Urinary bladder (tissue), 4 donors: ENCODE measurements around the gene TMEM259. TPM values are rescaled to one million over a fixed set of nuclear protein-coding genes. Genes with fewer than 3 reads are reported as not detected.

ENCODE experiments used
- DNase-seq: peaks from one replicate; pipeline ENCODE4 v3.0.0-alpha.2; 2015; ENCODE audit errors: extremely low spot score
- H3K27ac ChIP-seq: one replicate; pipeline ENCODE4 v1.5.1; 2013; ENCODE audit warnings: low read depth, mild to moderate bottlenecking, moderate library complexity
- H3K36me3 ChIP-seq: one replicate; pipeline ENCODE4 v1.6.1; 2013; ENCODE audit warnings: mild to moderate bottlenecking, moderate library complexity; ENCODE audit not compliant: insufficient read depth
- H3K4me1 ChIP-seq: one replicate; pipeline ENCODE4 v1.6.1; 2013; ENCODE audit warnings: mild to moderate bottlenecking, moderate library complexity; ENCODE audit not compliant: insufficient read depth
- H3K4me3 ChIP-seq: one replicate; pipeline ENCODE4 v1.5.1; 2013; ENCODE audit warnings: low read depth, low read length
- WGBS: extraction: QIAGEN DNeasy Blood & Tissue Kit; methylation state at CpG from one replicate; pipeline ENCODE4 v1.1.7; 2013; 5-methylcytosine and 5-hydroxymethylcytosine counted together
- polyA plus RNA-seq: library from polyadenylated mRNA; stranded (reverse); fragments of 200-250 nt; gene quantifications from one replicate; pipeline ENCODE4 v1.2.3, GENCODE V29; 2013
- small RNA-seq: library from RNA; depleted of rRNA; stranded (forward); fragments of <200 nt; gene quantifications from one replicate; pipeline ENCODE3, GENCODE V24; 2014
- total RNA-seq: library from RNA; depleted of rRNA; stranded (reverse); fragments of >200 nt; gene quantifications from one replicate; pipeline ENCODE4 v1.2.3, GENCODE V29; 2014
- donor health status: healthy with polysubstance abuse.
- donor health status: healthy.

TMEM259 gene
- total and polyA plus RNA-seq, 2 donors = 34.5 to 159 TPM

DNA sequence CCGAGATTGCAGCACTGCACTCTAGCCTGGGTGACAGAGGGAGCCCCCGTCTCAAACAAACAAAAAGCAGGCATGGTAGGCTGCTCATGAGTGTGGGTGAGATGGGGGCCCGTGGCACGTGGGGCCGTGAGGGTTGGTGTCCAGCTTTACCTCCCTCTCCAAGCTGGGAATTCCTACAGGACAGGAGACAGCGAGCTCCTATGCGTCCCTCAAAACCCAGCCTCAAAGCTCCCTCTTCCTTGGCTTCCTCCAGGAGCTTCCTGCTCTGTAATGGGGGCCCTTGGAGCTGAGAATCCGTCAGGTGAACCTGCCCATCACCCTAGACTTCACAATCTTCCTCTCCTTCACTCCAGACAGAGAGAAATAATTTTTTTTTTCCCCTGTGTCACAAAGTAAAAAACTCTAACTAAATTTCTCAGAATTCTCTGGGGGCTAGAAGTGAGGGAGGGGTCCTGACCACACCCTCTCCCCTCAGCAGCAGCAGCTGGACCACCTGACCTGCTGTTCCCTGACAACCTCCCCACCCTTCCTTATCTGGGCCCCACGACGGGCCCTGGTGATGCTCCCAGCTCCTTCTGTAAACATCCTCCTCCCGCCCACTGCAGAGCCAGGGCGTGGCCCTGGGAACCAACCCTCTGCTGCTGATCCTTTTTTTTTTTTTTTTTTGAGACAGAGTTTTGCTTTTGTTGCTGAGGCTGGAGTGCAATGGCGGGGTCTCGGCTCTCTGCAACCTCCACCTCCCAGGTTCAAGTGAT, 58.9 kb downstream of the TMEM259 start:
- Histone ChIP-seq H3K4me1 (no peaks in the 10 kb centered on the region), H3K36me3 (no peaks in the 10 kb centered on the region), H3K27ac (no peak overlapping the region), H3K4me3 (no peak overlapping the region)
- DNase-seq = no peak
- 61% methylated on average over 14 of the region's 14 CpGs for WGBS

DNA sequence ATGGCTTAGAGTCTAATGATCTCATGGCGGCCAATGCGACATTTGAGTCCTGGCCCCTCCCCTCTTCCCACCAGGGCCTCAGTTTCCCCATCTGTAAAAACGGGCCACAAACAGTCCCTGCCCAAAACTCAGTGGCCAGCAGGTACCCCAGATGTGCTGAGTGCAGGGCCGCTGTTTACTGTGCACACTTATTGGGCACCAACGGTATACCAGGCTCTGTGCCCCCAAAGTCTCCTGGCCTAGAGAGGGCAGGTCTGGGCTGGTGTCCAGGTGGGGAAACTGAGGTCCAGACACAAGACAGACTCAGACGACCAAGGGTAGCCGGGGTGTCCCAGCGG, 60.4 kb downstream of the TMEM259 start:
- Histone ChIP-seq H3K36me3 (no peaks in the 10 kb centered on the region), H3K4me3 (no peak overlapping the region), H3K4me1 (no peaks in the 10 kb centered on the region), H3K27ac (no peak overlapping the region)
- no peak for DNase-seq
- 73% methylated on average over 8 of the region's 8 CpGs for WGBS

DNA sequence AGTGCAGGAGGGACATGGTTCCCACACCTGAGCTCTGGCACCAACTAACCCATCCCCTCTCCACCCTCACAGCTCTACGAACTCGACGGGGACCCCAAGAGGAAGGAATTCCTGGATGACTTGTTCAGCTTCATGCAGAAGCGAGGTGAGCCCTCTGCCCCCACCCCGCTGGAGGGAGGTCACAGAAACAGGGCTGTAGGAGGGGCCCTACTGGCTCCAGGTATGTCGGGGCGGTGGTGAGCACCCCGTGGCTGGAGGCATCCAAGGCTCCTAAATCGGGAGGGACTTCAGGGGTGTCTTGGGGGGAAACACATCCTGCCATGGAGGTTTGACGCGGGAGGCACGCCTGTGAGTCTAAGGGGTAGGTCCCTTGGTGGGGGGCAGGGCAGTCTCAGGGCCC, 60.9 kb downstream of the TMEM259 start:
- no peaks in the 10 kb centered on the region for H3K4me1 ChIP-seq
- DNase-seq = no peak
- WGBS = 75% methylated on average over 12 of the region's 12 CpGs
- no peak overlapping the region for H3K27ac ChIP-seq
- H3K36me3 ChIP-seq = no peaks in the 10 kb centered on the region
- no peak overlapping the region for H3K4me3 ChIP-seq

Small RNAs within 50 kb of the gene (small RNA-seq; reads per million reads assigned to genes)
- 0.35 reads per million, percentile 23 among the genes with 10 or more reads in this experiment for gene RNU6-2

Other genes starting within 250 kb of the TMEM259 start
- 104 TPM for gene PTBP1, start 223.7 kb downstream of the TMEM259 start, total RNA-seq
- 108 TPM for gene PTBP1, start 223.7 kb downstream of the TMEM259 start, polyA plus RNA-seq
- gene PLPPR3, start 199.2 kb downstream of the TMEM259 start, total RNA-seq = 2.1 TPM
- gene PLPPR3, start 199.2 kb downstream of the TMEM259 start, polyA plus RNA-seq = 0.03 TPM
- not detected for gene AZU1, start 193.3 kb downstream of the TMEM259 start, total RNA-seq
- gene AZU1, start 193.3 kb downstream of the TMEM259 start, polyA plus RNA-seq = 0.15 TPM
- gene PRTN3, start 180.1 kb downstream of the TMEM259 start, total RNA-seq = 0.26 TPM
- gene PRTN3, start 180.1 kb downstream of the TMEM259 start, polyA plus RNA-seq = 0.08 TPM
- not detected for gene ELANE, start 168.8 kb downstream of the TMEM259 start, total RNA-seq
- gene ELANE, start 168.8 kb downstream of the TMEM259 start, polyA plus RNA-seq = 5.7 TPM
- 84.4 TPM for gene CFD, start 161.5 kb downstream of the TMEM259 start, total RNA-seq
- 2,164 TPM for gene CFD, start 161.5 kb downstream of the TMEM259 start, polyA plus RNA-seq
- gene MED16, start 127.9 kb downstream of the TMEM259 start, total RNA-seq = 21.2 TPM
- gene MED16, start 127.9 kb downstream of the TMEM259 start, polyA plus RNA-seq = 59.8 TPM
- not detected for gene RNU6-9, start 127.6 kb downstream of the TMEM259 start, total RNA-seq
- gene RNU6-9, start 127.6 kb downstream of the TMEM259 start, polyA plus RNA-seq = not detected
- gene R3HDM4, start 107.9 kb downstream of the TMEM259 start, total RNA-seq = 16.0 TPM
- 62.3 TPM for gene R3HDM4, start 107.9 kb downstream of the TMEM259 start, polyA plus RNA-seq
- not detected for gene KISS1R, start 103.8 kb downstream of the TMEM259 start, total RNA-seq
- gene KISS1R, start 103.8 kb downstream of the TMEM259 start, polyA plus RNA-seq = 0.28 TPM
- 9.1 TPM for gene ARID3A, start 95.1 kb downstream of the TMEM259 start, total RNA-seq
- gene ARID3A, start 95.1 kb downstream of the TMEM259 start, polyA plus RNA-seq = 6.1 TPM
- 23.3 TPM for gene WDR18, start 36.8 kb downstream of the TMEM259 start, total RNA-seq
- gene WDR18, start 36.8 kb downstream of the TMEM259 start, polyA plus RNA-seq = 36.6 TPM
- not detected for gene GRIN3B, start 20.7 kb downstream of the TMEM259 start, total RNA-seq
- 0.06 TPM for gene GRIN3B, start 20.7 kb downstream of the TMEM259 start, polyA plus RNA-seq
- not detected for gene RNU6-2, start 399 bp upstream of the TMEM259 start, total RNA-seq
- gene RNU6-2, start 399 bp upstream of the TMEM259 start, polyA plus RNA-seq = not detected
- 73.3 TPM for gene CNN2, start 5.5 kb upstream of the TMEM259 start, total RNA-seq
- 97.1 TPM for gene CNN2, start 5.5 kb upstream of the TMEM259 start, polyA plus RNA-seq
- gene ABCA7, start 19.0 kb upstream of the TMEM259 start, total RNA-seq = 1.9 TPM
- gene ABCA7, start 19.0 kb upstream of the TMEM259 start, polyA plus RNA-seq = 5.9 TPM
- 5.7 TPM for gene ARHGAP45, start 46.0 kb upstream of the TMEM259 start, total RNA-seq
- gene ARHGAP45, start 46.0 kb upstream of the TMEM259 start, polyA plus RNA-seq = 12.0 TPM
- 35.2 TPM for gene POLR2E, start 74.3 kb upstream of the TMEM259 start, total RNA-seq
- gene POLR2E, start 74.3 kb upstream of the TMEM259 start, polyA plus RNA-seq = 255 TPM
- gene GPX4, start 82.9 kb upstream of the TMEM259 start, total RNA-seq = 71.3 TPM
- gene GPX4, start 82.9 kb upstream of the TMEM259 start, polyA plus RNA-seq = 452 TPM
- 7.6 TPM for gene SBNO2, start 153.1 kb upstream of the TMEM259 start, total RNA-seq
- gene SBNO2, start 153.1 kb upstream of the TMEM259 start, polyA plus RNA-seq = 44.8 TPM
- 31.7 TPM for gene STK11, start 184.7 kb upstream of the TMEM259 start, total RNA-seq
- gene STK11, start 184.7 kb upstream of the TMEM259 start, polyA plus RNA-seq = 56.5 TPM
- gene CBARP, start 216.9 kb upstream of the TMEM259 start, total RNA-seq = 0.53 TPM
- gene CBARP, start 216.9 kb upstream of the TMEM259 start, polyA plus RNA-seq = 0.43 TPM
- 9.5 TPM for gene ATP5F1D, start 220.6 kb upstream of the TMEM259 start, total RNA-seq
- gene ATP5F1D, start 220.6 kb upstream of the TMEM259 start, polyA plus RNA-seq = 236 TPM
- gene MIDN, start 227.5 kb upstream of the TMEM259 start, total RNA-seq = 12.2 TPM
- gene MIDN, start 227.5 kb upstream of the TMEM259 start, polyA plus RNA-seq = 64.3 TPM
- gene CIRBP, start 248.2 kb upstream of the TMEM259 start, total RNA-seq = 267 TPM
- gene CIRBP, start 248.2 kb upstream of the TMEM259 start, polyA plus RNA-seq = 536 TPM